T-cell (primary cell): ENCODE data around the gene INTS1. TPM values are rescaled to one million over a fixed set of nuclear protein-coding genes. Genes with fewer than 3 reads are reported as not detected.

Experiments used
- ATAC-seq, 4 experiments: fragments of 200-7000 bp in 3 of 4; fragments of 150-1000 bp in 1 of 4; cut with Tn5 transposase; replicated peaks in 1 of 4; 1 replicate in 3 of 4; 2 replicates in 1 of 4; pipeline ENCODE4 v1.10.0; 2021; ENCODE audit warnings: moderate library complexity in 3 of 4, mild to moderate bottlenecking in 2 of 4, moderate number of reproducible peaks in 1 of 4
- CTCF ChIA-PET, 2 donors: fragments of 300-600 bp; sonication (Branson Sonifier 250); formaldehyde crosslinking; loops; one replicate each; lab custom pipeline; 2022; ENCODE audit warnings: antibody characterized with exemption in 2 of 2; lab: Charles Lee
- POLR2A ChIA-PET, 2 donors: fragments of 300-600 bp; sonication (Branson Sonifier 250); formaldehyde crosslinking; loops; one replicate each; lab custom pipeline; 2022; ENCODE audit warnings: antibody characterized with exemption in 2 of 2; lab: Charles Lee
- DNase-seq, 35 experiments: peaks; one replicate each; pipeline versions ENCODE4 v3.0.0 to v3.0.0-alpha.2; 2013 to 2023
- H3K27ac ChIP-seq: one replicate; pipeline ENCODE4 v1.5.1; 2013; ENCODE audit warnings: low read length
- H3K27me3 ChIP-seq, 2 experiments: replicated peaks in 1 of 2; 1 replicate in 1 of 2; 2 replicates in 1 of 2; pipeline versions ENCODE4 v1.6.1 to v1.7.0; 2013; ENCODE audit warnings: low read length in 1 of 2, mixed read lengths in 1 of 2; ENCODE audit not compliant: control insufficient read depth in 2 of 2, insufficient read depth in 2 of 2; ENCODE audit errors: extremely low read depth in 1 of 2
- H3K36me3 ChIP-seq, 2 donors: 1 replicate in 1 of 2; 2 replicates in 1 of 2; pipeline versions ENCODE4 v1.6.1 to v1.7.0; 2013; ENCODE audit warnings: low read length in 1 of 2; ENCODE audit not compliant: control insufficient read depth in 2 of 2, insufficient read depth in 1 of 2; ENCODE audit errors: extremely low read depth in 1 of 2
- H3K4me1 ChIP-seq, 2 experiments: 1 replicate in 1 of 2; 2 replicates in 1 of 2; pipeline versions ENCODE4 v1.6.1 to v1.7.0; 2013; ENCODE audit warnings: low read length in 2 of 2, mixed read lengths in 1 of 2; ENCODE audit not compliant: insufficient read depth in 2 of 2, control insufficient read depth in 1 of 2; ENCODE audit errors: extremely low read depth in 1 of 2
- H3K4me3 ChIP-seq, 2 donors: 1 replicate in 1 of 2; 2 replicates in 1 of 2; pipeline versions ENCODE4 v1.5.1 to v1.7.0; 2013; ENCODE audit warnings: mild to moderate bottlenecking in 2 of 2, low read length in 1 of 2, moderate library complexity in 1 of 2; ENCODE audit not compliant: control insufficient read depth in 1 of 2; ENCODE audit errors: extremely low read depth in 1 of 2
- H3K9me3 ChIP-seq: 2 replicates; pipeline ENCODE4 v1.7.0; 2013
- H3K27ac Mint-ChIP-seq, 2 donors: one replicate each; pipeline ENCODE4 v1.8.0; 2020 to 2021; ENCODE audit warnings: mild to moderate bottlenecking in 2 of 2, mixed read lengths in 2 of 2
- H3K27me3 Mint-ChIP-seq, 2 donors: one replicate each; pipeline ENCODE4 v1.8.0; 2021 to 2022; ENCODE audit warnings: mixed read lengths in 2 of 2
- H3K36me3 Mint-ChIP-seq: one replicate; pipeline ENCODE4 v1.8.0; 2021; ENCODE audit warnings: mixed read lengths
- H3K4me1 Mint-ChIP-seq, 3 donors: one replicate each; pipeline ENCODE4 v1.8.0; 2020 to 2022; ENCODE audit warnings: mixed read lengths in 3 of 3, mild to moderate bottlenecking in 1 of 3
- H3K4me3 Mint-ChIP-seq, 3 donors: one replicate each; pipeline ENCODE4 v1.8.0; 2020 to 2022; ENCODE audit warnings: mild to moderate bottlenecking in 3 of 3, mixed read lengths in 3 of 3, moderate library complexity in 3 of 3
- H3K9me3 Mint-ChIP-seq, 3 donors: one replicate each; pipeline ENCODE4 v1.8.0; 2020 to 2022; ENCODE audit warnings: mixed read lengths in 3 of 3
- WGBS: methylation state at CpG from one replicate; pipeline ENCODE4 v1.1.5; 2013; ENCODE audit warnings: missing lambda C conversion rate; ENCODE audit not compliant: insufficient coverage; 5-methylcytosine and 5-hydroxymethylcytosine counted together
- total RNA-seq, 35 experiments: library from RNA in 6 of 35; stranded (reverse) in 6 of 35; fragments of 120-200 nt in 1 of 35; gene quantifications; one replicate each; pipeline versions ENCODE4 v1.2.1 to v1.2.4 and lab custom pipeline; 2013 to 2026

The INTS1 gene
- total RNA-seq, 5 donors from 2014 or later (not counting 1 experiment from before 2014, with no cell fraction given) = 102 to 147 (median 131) TPM

GRCh38 chr7:1440620-1441019 is 63.6 kb downstream of the INTS1 start:
- H3K27ac Mint-ChIP-seq = no peak overlapping the region
- no peaks in the 10 kb centered on the region for H3K4me1 ChIP-seq
- no peaks in the 10 kb centered on the region for H3K4me1 Mint-ChIP-seq
- no peak overlapping the region for H3K4me3 ChIP-seq
- no peaks in the 10 kb centered on the region for H3K27me3 Mint-ChIP-seq
- 100% methylated on average over 4 of the region's 10 CpGs for WGBS
- POLR2A ChIA-PET = no interaction called here
- H3K9me3 ChIP-seq = no peaks in the 10 kb centered on the region
- H3K27me3 ChIP-seq = peaks cover 0 to 11% of the 10 kb centered on the region in 2 experiments
- no peak overlapping the region for H3K27ac ChIP-seq
- H3K4me3 Mint-ChIP-seq = no peak overlapping the region
- H3K36me3 Mint-ChIP-seq = no peaks in the 10 kb centered on the region
- CTCF ChIA-PET = interaction anchor here in 1 of 2 donors (0.6 kb wide), 1 partner anchor 908 kb away, joined by 9 read pairs; no protein-coding TSS in a partner anchor
- no peaks in the 10 kb centered on the region for H3K36me3 ChIP-seq
- ATAC-seq = no peak
- H3K9me3 Mint-ChIP-seq = no peaks in the 10 kb centered on the region
- DNase-seq = no peak

GRCh38 chr7:1439373-1440363 is 64.5 kb downstream of the INTS1 start:
- Mint-ChIP-seq H3K9me3 (no peaks in the 10 kb centered on the region), H3K4me1 (no peaks in the 10 kb centered on the region), H3K4me3 (no peak overlapping the region), H3K36me3 (no peaks in the 10 kb centered on the region), H3K27me3 (no peaks in the 10 kb centered on the region), H3K27ac (no peak overlapping the region)
- WGBS = 89% methylated on average over 30 of the region's 31 CpGs
- Histone ChIP-seq H3K4me3 (no peak overlapping the region), H3K4me1 (no peaks in the 10 kb centered on the region), H3K27ac (no peak overlapping the region), H3K36me3 (no peaks in the 10 kb centered on the region), H3K27me3 (peaks cover 0 to 14% of the 10 kb centered on the region in 2 experiments), H3K9me3 (no peaks in the 10 kb centered on the region)
- CTCF ChIA-PET = no interaction called here
- DNase-seq (no peak), ATAC-seq (no peak)
- POLR2A ChIA-PET = no interaction called here

- DNase-seq (no peak), ATAC-seq (no peak)
- Mint-ChIP-seq H3K4me3 (no peak overlapping the region), H3K36me3 (no peaks in the 10 kb centered on the region), H3K4me1 (no peaks in the 10 kb centered on the region), H3K27me3 (no peaks in the 10 kb centered on the region), H3K9me3 (no peaks in the 10 kb centered on the region), H3K27ac (no peak overlapping the region)
- CTCF ChIA-PET = no interaction called here
- Histone ChIP-seq H3K4me1 (no peaks in the 10 kb centered on the region), H3K4me3 (no peak overlapping the region), H3K36me3 (no peaks in the 10 kb centered on the region), H3K27ac (no peak overlapping the region), H3K9me3 (no peaks in the 10 kb centered on the region), H3K27me3 (peaks cover 0 to 17% of the 10 kb centered on the region in 2 experiments)
- 82% methylated on average over 14 of the region's 15 CpGs for WGBS
- POLR2A ChIA-PET = no interaction called here
Measured at GRCh38 chr7:1438821-1439220, 65.4 kb downstream of the INTS1 start.

GRCh38 chr7:1438208-1438607 is 66.0 kb downstream of the INTS1 start:
- peaks cover 0 to 23% of the 10 kb centered on the region in 2 experiments for H3K27me3 ChIP-seq
- Mint-ChIP-seq H3K36me3 (no peaks in the 10 kb centered on the region), H3K27me3 (no peaks in the 10 kb centered on the region), H3K27ac (no peak overlapping the region), H3K4me1 (no peaks in the 10 kb centered on the region), H3K9me3 (no peaks in the 10 kb centered on the region), H3K4me3 (no peak overlapping the region)
- no peak overlapping the region for H3K4me3 ChIP-seq
- CTCF ChIA-PET = no interaction called here
- 87% methylated on average over 6 of the region's 10 CpGs for WGBS
- no peak overlapping the region for H3K27ac ChIP-seq
- ATAC-seq = no peak
- DNase-seq = no peak
- no peaks in the 10 kb centered on the region for H3K36me3 ChIP-seq
- H3K4me1 ChIP-seq = no peaks in the 10 kb centered on the region
- no peaks in the 10 kb centered on the region for H3K9me3 ChIP-seq
- POLR2A ChIA-PET = no interaction called here

- Histone ChIP-seq H3K9me3 (no peaks in the 10 kb centered on the region), H3K27me3 (peaks cover 0 to 32% of the 10 kb centered on the region in 2 experiments), H3K36me3 (no peaks in the 10 kb centered on the region), H3K4me3 (no peak overlapping the region), H3K4me1 (peaks cover 0 to 6% of the 10 kb centered on the region in 2 experiments), H3K27ac (no peak overlapping the region)
- Mint-ChIP-seq H3K27me3 (peaks cover 2 to 3% of the 10 kb centered on the region in 2 donors), H3K4me3 (no peak overlapping the region), H3K27ac (no peak overlapping the region), H3K36me3 (no peaks in the 10 kb centered on the region), H3K9me3 (no peaks in the 10 kb centered on the region), H3K4me1 (peaks cover 3 to 4% (median 3%) of the 10 kb centered on the region in 3 donors)
- no peak for DNase-seq
- POLR2A ChIA-PET = no interaction called here
- ATAC-seq = no peak
- 88% methylated on average over 43 of the region's 43 CpGs for WGBS
- CTCF ChIA-PET = no interaction called here
Measured at GRCh38 chr7:1437155-1437880, 66.9 kb downstream of the INTS1 start.

- Mint-ChIP-seq H3K9me3 (no peaks in the 10 kb centered on the region), H3K27ac (no peak overlapping the region), H3K36me3 (no peaks in the 10 kb centered on the region), H3K4me3 (no peak overlapping the region), H3K4me1 (peaks cover 3 to 6% (median 3%) of the 10 kb centered on the region in 3 donors), H3K27me3 (peaks cover 2 to 5% of the 10 kb centered on the region in 2 donors)
- peaks cover 0 to 39% of the 10 kb centered on the region in 2 experiments for H3K27me3 ChIP-seq
- H3K36me3 ChIP-seq = no peaks in the 10 kb centered on the region
- peaks cover 0 to 10% of the 10 kb centered on the region in 2 experiments for H3K4me1 ChIP-seq
- 89% methylated on average over 9 of the region's 20 CpGs for WGBS
- DNase-seq (no peak), ATAC-seq (no peak)
- CTCF ChIA-PET = no interaction called here
- H3K27ac ChIP-seq = no peak overlapping the region
- POLR2A ChIA-PET = no interaction called here
- H3K4me3 ChIP-seq = no peak overlapping the region
- H3K9me3 ChIP-seq = no peaks in the 10 kb centered on the region
Measured at GRCh38 chr7:1436608-1437007, 67.6 kb downstream of the INTS1 start.
